ENCODE measurements around the gene PA2G4. TPM values are rescaled to one million over a fixed set of nuclear protein-coding genes. Genes with fewer than 3 reads are reported as not detected.

PA2G4 gene
- total RNA-seq, 4 donors from 2014 or later, result 79.6 to 104 (median 93.5) TPM

DNA sequence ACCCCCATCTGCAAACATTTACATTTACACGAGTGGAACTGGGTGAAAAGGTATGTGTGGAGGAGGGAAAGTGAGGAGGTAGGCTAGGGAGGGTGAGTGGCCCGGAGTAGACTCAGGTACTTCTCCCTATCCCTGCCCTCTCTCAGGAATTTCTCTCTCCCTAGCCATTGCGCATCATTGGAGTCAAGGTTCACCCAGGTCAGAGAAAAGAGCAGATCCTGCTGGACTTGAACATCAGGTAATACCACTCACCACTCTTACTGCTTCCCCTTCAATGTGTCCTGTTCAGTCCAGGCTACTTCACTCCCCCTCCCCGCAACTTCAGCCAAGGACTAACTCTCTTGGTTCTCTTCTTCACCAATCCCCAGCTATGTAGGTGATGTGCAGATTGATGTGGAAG, 26.5 kb downstream of the PA2G4 start:
- H3K4me3 ChIP-seq, result no peak overlapping the region
- H3K9me3 ChIP-seq, result no peaks in the 10 kb centered on the region
- peaks cover 5 to 32% (median 22%) of the 10 kb centered on the region in 4 donors for H3K4me1 ChIP-seq
- H3K27ac ChIP-seq, result peak overlapping the region in 1 of 4 donors; percentile 92
- 85 to 88% methylated on average over 4 of the region's 4 CpGs for WGBS, 2 donors
- no peaks in the 10 kb centered on the region for H3K27me3 ChIP-seq
- TF ChIP-seq POLR2A (IDR thresholded peaks at IDR 0.05) (no peak), EP300 (IDR thresholded peaks at IDR 0.05) (no peak)
- TF ChIP-seq, protein P1, sequence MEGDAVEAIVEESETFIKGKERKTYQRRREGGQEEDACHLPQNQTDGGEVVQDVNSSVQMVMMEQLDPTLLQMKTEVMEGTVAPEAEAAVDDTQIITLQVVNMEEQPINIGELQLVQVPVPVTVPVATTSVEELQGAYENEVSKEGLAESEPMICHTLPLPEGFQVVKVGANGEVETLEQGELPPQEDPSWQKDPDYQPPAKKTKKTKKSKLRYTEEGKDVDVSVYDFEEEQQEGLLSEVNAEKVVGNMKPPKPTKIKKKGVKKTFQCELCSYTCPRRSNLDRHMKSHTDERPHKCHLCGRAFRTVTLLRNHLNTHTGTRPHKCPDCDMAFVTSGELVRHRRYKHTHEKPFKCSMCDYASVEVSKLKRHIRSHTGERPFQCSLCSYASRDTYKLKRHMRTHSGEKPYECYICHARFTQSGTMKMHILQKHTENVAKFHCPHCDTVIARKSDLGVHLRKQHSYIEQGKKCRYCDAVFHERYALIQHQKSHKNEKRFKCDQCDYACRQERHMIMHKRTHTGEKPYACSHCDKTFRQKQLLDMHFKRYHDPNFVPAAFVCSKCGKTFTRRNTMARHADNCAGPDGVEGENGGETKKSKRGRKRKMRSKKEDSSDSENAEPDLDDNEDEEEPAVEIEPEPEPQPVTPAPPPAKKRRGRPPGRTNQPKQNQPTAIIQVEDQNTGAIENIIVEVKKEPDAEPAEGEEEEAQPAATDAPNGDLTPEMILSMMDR (IDR thresholded peaks at IDR 0.05), result no peak
- peaks cover 6 to 56% (median 36%) of the 10 kb centered on the region in 3 donors for H3K36me3 ChIP-seq
- no peak for DNase-seq (ENCODE audit: low spot score in 2 of 2)

DNA sequence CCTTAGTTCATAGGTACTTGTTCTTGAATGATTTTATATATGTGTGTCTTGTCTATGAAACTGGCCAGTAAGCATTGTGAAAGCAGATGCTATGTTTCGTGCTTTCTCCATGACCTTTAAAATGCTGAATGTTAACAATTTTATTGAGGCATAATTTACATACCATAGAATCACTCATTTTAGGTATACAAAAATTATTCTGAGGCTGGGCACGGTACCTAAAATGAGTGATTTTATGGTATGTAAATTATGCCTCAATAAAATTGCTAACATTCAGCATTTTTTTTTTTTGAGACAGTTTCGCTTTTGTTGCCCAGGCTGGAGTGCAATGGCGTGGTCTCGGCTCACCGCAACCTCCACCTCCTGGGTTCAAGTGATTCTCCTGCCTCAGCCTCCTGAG, 30.5 kb downstream of the PA2G4 start:
- Histone ChIP-seq H3K4me3 (no peak overlapping the region), H3K9me3 (no peaks in the 10 kb centered on the region), H3K27ac (no peak overlapping the region), H3K36me3 (peaks cover 6 to 95% (median 63%) of the 10 kb centered on the region in 3 donors), H3K27me3 (no peaks in the 10 kb centered on the region), H3K4me1 (peaks cover 0 to 9% (median 4%) of the 10 kb centered on the region in 4 donors)
- TF ChIP-seq POLR2A (IDR thresholded peaks at IDR 0.05) (no peak), EP300 (IDR thresholded peaks at IDR 0.05) (no peak)
- TF ChIP-seq, protein P1 (IDR thresholded peaks at IDR 0.05), result no peak
- DNase-seq (ENCODE audit: low spot score in 2 of 2), result no peak
- WGBS, 2 donors, result 93 to 96% methylated on average over 6 of the region's 6 CpGs

DNA sequence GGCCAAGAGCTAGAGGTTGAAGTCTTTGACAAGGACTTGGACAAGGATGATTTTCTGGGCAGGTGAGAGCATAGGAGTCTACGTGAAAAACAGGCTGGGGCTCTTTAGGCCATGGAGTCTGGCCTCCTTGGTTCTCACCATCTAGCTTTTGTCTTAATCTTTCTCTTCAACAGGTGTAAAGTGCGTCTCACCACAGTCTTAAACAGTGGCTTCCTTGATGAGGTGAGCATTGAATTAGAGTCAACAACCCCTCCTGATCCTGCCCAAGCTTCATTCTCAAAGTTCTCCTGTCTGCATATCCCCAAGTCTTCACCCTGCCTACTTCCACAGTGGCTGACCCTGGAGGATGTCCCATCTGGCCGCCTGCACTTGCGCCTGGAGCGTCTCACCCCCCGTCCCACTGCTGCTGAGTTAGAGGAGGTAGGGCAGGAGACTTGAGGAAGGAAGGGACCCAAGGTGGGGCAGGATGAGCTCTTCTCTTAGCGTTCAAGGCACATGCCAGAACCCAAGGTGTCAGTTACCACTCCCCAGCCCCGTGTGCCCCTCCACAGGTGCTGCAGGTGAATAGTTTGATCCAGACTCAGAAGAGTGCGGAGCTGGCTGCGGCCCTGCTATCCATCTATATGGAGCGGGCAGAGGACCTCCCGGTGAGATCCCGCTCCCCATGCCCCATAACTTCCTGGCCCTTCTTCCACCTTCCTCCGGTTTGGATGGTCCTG, 33.7 kb downstream of the PA2G4 start:
- Histone ChIP-seq H3K36me3 (peaks cover 0 to 99% (median 61%) of the 10 kb centered on the region in 3 donors), H3K9me3 (no peaks in the 10 kb centered on the region), H3K27me3 (no peaks in the 10 kb centered on the region), H3K27ac (no peak overlapping the region), H3K4me3 (no peak overlapping the region), H3K4me1 (no peaks in the 10 kb centered on the region)
- no peak for DNase-seq (ENCODE audit: low spot score in 2 of 2)
- WGBS, 2 donors, result 93 to 96% methylated on average over 14 of the region's 14 CpGs
- no peak for TF ChIP-seq POLR2A (IDR thresholded peaks at IDR 0.05)
- TF ChIP-seq EP300 (IDR thresholded peaks at IDR 0.05), result no peak
- TF ChIP-seq, protein P1 (IDR thresholded peaks at IDR 0.05), result no peak

DNA sequence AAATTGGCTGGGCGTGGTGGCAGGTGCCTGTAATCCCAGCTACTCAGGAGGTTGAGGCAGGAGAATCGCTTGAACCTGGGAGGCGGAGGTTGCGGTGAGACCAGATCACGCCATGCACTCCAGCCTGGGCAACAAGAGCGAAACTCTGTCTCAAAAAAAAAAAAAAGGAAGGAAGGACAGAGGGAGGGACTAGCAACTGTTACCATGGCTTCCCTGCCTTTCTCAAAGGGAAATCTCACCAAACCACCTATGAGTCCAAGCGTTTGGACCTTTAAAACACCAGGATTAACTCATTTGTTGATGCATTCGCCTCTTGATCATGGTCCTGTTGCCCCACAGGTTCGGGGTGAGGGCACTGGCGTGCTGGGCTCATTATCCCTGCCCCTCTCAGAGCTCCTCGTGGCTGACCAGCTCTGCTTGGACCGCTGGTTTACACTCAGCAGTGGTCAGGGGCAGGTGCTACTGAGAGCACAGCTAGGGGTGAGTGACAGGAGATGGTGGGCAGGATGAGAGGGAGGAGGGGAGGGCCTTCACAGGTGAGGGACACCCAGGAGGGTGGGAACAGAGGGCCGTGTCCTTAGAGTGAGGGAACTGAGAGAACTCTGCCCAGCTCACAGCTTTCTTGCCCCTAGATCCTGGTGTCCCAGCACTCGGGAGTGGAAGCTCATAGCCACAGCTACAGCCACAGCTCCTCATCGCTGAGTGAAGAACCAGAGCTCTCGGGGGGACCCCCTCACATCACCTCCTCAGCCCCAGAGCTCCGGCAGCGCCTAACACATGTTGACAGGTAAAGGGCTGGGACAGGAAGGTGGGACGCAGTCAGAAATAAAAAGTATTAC, 37.8 kb downstream of the PA2G4 start:
- TF ChIP-seq, protein P1 (IDR thresholded peaks at IDR 0.05), result no peak
- TF ChIP-seq POLR2A (IDR thresholded peaks at IDR 0.05), result no peak
- TF ChIP-seq EP300 (IDR thresholded peaks at IDR 0.05), result no peak
- Histone ChIP-seq H3K4me3 (no peak overlapping the region), H3K4me1 (peaks cover 0 to 19% (median 6%) of the 10 kb centered on the region in 4 donors), H3K27me3 (no peaks in the 10 kb centered on the region), H3K36me3 (peaks cover 0 to 84% (median 45%) of the 10 kb centered on the region in 3 donors), H3K9me3 (no peaks in the 10 kb centered on the region), H3K27ac (peak overlapping the region in 1 of 4 donors; percentile 65)
- no peak for DNase-seq (ENCODE audit: low spot score in 2 of 2)
- WGBS, 2 donors, result 87 to 88% methylated on average over 19 of the region's 19 CpGs

DNA sequence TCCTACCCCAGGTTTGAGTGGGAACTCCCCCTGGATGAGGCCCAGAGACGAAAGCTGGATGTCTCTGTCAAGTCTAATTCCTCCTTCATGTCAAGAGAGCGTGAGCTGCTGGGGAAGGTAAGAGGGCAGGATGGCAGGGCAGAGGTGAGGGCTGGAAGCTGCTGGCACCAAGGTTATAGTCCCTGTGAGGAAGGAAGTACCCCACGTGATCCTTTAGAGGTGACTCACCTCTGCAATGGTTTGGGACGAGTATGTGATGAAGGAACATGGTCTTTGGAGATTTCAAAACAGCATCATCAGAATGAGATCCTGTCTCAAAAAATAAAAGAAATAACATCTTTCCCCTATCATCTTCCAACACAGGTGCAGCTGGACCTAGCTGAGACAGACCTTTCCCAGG, 38.9 kb downstream of the PA2G4 start:
- DNase-seq (ENCODE audit: low spot score in 2 of 2), result no peak
- Histone ChIP-seq H3K27ac (peak overlapping the region in 1 of 4 donors; percentile 65), H3K27me3 (no peaks in the 10 kb centered on the region), H3K4me3 (no peak overlapping the region), H3K9me3 (no peaks in the 10 kb centered on the region), H3K36me3 (peaks cover 0 to 74% (median 37%) of the 10 kb centered on the region in 3 donors), H3K4me1 (peaks cover 0 to 19% (median 6%) of the 10 kb centered on the region in 4 donors)
- TF ChIP-seq, protein P1 (IDR thresholded peaks at IDR 0.05), result no peak
- no peak for TF ChIP-seq POLR2A (IDR thresholded peaks at IDR 0.05)
- no peak for TF ChIP-seq EP300 (IDR thresholded peaks at IDR 0.05)
- 69 to 74% methylated on average over 4 of the region's 4 CpGs for WGBS, 2 donors

All from tibial nerve (tissue), 4 donors.